ENCODE measurements around the gene IL13. TPM values are rescaled to one million over a fixed set of nuclear protein-coding genes. Genes with fewer than 3 reads are reported as not detected.

The IL13 gene
- total RNA-seq, 4 donors from 2014 or later = 0.44 to 0.98 TPM; not detected in 2

- H3K4me1 ChIP-seq = peaks cover 0 to 26% (median 0%) of the 10 kb centered on the region in 4 donors
- no peaks in the 10 kb centered on the region for H3K36me3 ChIP-seq
- no peak for DNase-seq (ENCODE audit: low spot score in 2 of 2)
- no peaks in the 10 kb centered on the region for H3K27me3 ChIP-seq
- no peak overlapping the region for H3K27ac ChIP-seq
- TF ChIP-seq EP300 (IDR thresholded peaks at IDR 0.05) (no peak), CTCF (IDR thresholded peaks at IDR 0.05) (no peak), POLR2A (IDR thresholded peaks at IDR 0.05) (no peak)
- 42 to 48% methylated on average over 7 of the region's 7 CpGs for WGBS, 2 donors
- H3K4me3 ChIP-seq = no peak overlapping the region
- H3K9me3 ChIP-seq = no peaks in the 10 kb centered on the region
These were observed 19.2 kb downstream of the IL13 start for GRCh38 chr5:132677191-132677590.

GRCh38 chr5:132677682-132678400 is 19.9 kb downstream of the IL13 start:
- DNase-seq (ENCODE audit: low spot score in 2 of 2) = no peak
- Histone ChIP-seq H3K27me3 (no peaks in the 10 kb centered on the region), H3K4me1 (peaks cover 0 to 26% (median 0%) of the 10 kb centered on the region in 4 donors), H3K36me3 (no peaks in the 10 kb centered on the region), H3K4me3 (no peak overlapping the region), H3K27ac (no peak overlapping the region), H3K9me3 (no peaks in the 10 kb centered on the region)
- no peak for TF ChIP-seq CTCF (IDR thresholded peaks at IDR 0.05)
- no peak for TF ChIP-seq EP300 (IDR thresholded peaks at IDR 0.05)
- WGBS, 2 donors = 77 to 82% methylated on average over 15 of the region's 15 CpGs

GRCh38 chr5:132678735-132679134 is 20.8 kb downstream of the IL13 start:
- 79 to 89% methylated on average over 1 of the region's 1 CpG for WGBS, 2 donors
- Histone ChIP-seq H3K36me3 (no peaks in the 10 kb centered on the region), H3K27me3 (no peaks in the 10 kb centered on the region), H3K4me3 (no peak overlapping the region), H3K27ac (no peak overlapping the region), H3K9me3 (no peaks in the 10 kb centered on the region), H3K4me1 (peaks cover 0 to 24% (median 0%) of the 10 kb centered on the region in 4 donors)
- no peak for TF ChIP-seq EP300 (IDR thresholded peaks at IDR 0.05)
- no peak for TF ChIP-seq POLR2A (IDR thresholded peaks at IDR 0.05)
- TF ChIP-seq CTCF (IDR thresholded peaks at IDR 0.05) = no peak
- DNase-seq (ENCODE audit: low spot score in 2 of 2) = no peak

- WGBS, 2 donors = 85 to 91% methylated on average over 7 of the region's 7 CpGs
- TF ChIP-seq CTCF (IDR thresholded peaks at IDR 0.05) (no peak), POLR2A (IDR thresholded peaks at IDR 0.05) (no peak), EP300 (IDR thresholded peaks at IDR 0.05) (no peak)
- no peaks in the 10 kb centered on the region for H3K27me3 ChIP-seq
- H3K9me3 ChIP-seq = no peaks in the 10 kb centered on the region
- H3K36me3 ChIP-seq = no peaks in the 10 kb centered on the region
- H3K4me3 ChIP-seq = no peak overlapping the region
- no peak overlapping the region for H3K27ac ChIP-seq
- DNase-seq (ENCODE audit: low spot score in 2 of 2) = no peak
- peaks cover 0 to 20% (median 0%) of the 10 kb centered on the region in 4 donors for H3K4me1 ChIP-seq
These were observed 21.2 kb downstream of the IL13 start for GRCh38 chr5:132679166-132679565.

- no peaks in the 10 kb centered on the region for H3K9me3 ChIP-seq
- H3K27me3 ChIP-seq = no peaks in the 10 kb centered on the region
- peaks cover 0 to 14% (median 0%) of the 10 kb centered on the region in 4 donors for H3K4me1 ChIP-seq
- H3K27ac ChIP-seq = no peak overlapping the region
- H3K4me3 ChIP-seq = no peak overlapping the region
- 93 to 98% methylated on average over 14 to 15 of the region's 15 CpGs for WGBS, 2 donors
- TF ChIP-seq POLR2A (IDR thresholded peaks at IDR 0.05) (no peak), CTCF (IDR thresholded peaks at IDR 0.05) (no peak), EP300 (IDR thresholded peaks at IDR 0.05) (no peak)
- H3K36me3 ChIP-seq = no peaks in the 10 kb centered on the region
- no peak for DNase-seq (ENCODE audit: low spot score in 2 of 2)
These were observed 21.9 kb downstream of the IL13 start for GRCh38 chr5:132679717-132680380.

All from tibial nerve (tissue), 4 donors.